ENCODE measurements around the gene EXOC3. TPM values are rescaled to one million over a fixed set of nuclear protein-coding genes. Genes with fewer than 3 reads are reported as not detected.

Gene EXOC3
- total RNA-seq, 3 donors from 2014 or later: 49.8 to 63.7 (median 53.3) TPM

DNA sequence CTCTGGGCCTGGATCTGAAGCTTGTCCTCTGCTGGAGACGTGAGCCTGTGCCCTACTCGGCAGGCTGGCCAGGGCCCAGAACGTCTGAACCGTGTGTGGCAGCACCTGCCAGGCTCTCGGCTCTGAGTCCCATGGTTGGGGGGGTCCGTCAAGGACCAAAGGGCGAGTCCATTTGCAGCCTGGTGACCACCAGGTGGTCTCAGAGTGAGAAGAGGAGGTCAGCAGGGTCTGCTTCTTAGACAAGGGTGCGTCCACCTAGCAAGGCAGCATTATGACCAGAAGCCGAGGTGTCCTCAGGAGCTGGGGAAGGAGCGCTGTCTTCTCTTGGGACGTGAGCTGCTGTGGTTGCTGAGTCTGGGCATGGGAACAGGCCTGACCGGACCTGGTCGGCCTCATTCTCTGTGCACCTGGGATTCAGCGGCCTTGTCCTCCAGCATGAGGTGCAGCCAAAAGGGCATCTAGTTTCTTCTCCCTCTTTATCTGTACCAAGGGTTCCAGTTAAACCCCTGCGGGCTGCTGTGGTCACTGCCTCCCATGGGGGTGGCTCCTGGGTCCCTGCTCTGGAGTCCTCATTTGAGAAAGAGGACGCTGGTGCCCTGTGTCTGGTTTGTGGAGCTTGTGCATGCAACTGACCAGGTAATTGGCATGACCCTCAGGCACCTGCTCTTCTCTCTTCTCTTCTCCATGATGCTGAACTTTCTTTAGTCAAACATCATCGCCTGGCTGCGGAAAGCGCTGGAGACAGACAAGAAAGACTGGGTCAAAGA is 14.4 kb downstream of the EXOC3 start:
- TF ChIP-seq POLR2A (IDR thresholded peaks at IDR 0.05): no peak
- TF ChIP-seq, protein P1, sequence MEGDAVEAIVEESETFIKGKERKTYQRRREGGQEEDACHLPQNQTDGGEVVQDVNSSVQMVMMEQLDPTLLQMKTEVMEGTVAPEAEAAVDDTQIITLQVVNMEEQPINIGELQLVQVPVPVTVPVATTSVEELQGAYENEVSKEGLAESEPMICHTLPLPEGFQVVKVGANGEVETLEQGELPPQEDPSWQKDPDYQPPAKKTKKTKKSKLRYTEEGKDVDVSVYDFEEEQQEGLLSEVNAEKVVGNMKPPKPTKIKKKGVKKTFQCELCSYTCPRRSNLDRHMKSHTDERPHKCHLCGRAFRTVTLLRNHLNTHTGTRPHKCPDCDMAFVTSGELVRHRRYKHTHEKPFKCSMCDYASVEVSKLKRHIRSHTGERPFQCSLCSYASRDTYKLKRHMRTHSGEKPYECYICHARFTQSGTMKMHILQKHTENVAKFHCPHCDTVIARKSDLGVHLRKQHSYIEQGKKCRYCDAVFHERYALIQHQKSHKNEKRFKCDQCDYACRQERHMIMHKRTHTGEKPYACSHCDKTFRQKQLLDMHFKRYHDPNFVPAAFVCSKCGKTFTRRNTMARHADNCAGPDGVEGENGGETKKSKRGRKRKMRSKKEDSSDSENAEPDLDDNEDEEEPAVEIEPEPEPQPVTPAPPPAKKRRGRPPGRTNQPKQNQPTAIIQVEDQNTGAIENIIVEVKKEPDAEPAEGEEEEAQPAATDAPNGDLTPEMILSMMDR (IDR thresholded peaks at IDR 0.05): no peak
- TF ChIP-seq POLR2AphosphoS5 (IDR thresholded peaks at IDR 0.05): no peak
- intact Hi-C loops (cut with DNase I; ENCODE audit: low total_unique reads): no loop called here
- Histone ChIP-seq H3K4me3 (no peak overlapping the region), H3K36me3 (no peaks in the 10 kb centered on the region), H3K9me3 (peaks cover 2 to 4% of the 10 kb centered on the region in 2 donors), H3K27ac (no peak overlapping the region), H3K27me3 (no peaks in the 10 kb centered on the region), H3K4me1 (no peaks in the 10 kb centered on the region)
- peak in 1 of 2 donors; percentile 45 for DNase-seq (ENCODE audit: low spot score in 2 of 2)

DNA sequence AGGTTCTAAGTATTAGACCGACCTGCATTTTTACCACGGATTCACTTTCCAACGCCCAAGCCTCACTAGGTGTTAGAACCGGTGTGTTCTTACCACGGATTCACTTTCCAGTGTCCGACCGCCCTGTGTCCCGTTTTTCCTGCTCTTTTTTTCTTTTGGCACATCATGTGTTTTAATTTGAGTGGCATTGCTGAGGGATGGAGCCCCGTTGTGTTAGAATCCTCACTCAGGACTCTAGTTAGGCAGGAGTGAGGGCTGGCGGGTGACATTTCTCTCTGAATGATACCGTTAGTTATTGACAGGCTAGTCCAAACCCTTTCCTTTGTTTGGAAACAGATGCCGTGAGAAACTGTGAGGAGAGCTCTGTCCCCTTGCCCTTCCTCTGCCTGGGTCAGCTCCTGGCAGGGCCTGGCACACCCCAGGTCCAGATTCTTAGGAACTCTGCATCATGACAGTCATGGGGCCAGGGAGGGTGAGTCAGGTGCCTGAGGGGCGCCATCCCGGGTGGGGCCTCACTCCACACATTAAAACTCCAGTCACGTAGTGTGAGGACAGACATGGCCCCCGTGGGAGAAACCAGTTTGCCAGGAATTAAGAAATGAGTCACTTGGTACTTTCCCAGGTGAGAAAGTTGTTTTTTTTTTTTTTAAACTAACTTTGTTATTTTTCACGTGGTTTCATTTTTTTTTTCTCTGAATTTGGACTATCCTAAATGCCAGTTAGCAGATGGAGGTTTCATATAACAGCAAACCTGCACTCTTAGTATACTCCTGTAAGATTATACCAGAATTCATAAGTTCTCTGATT is 15.8 kb downstream of the EXOC3 start:
- peak overlapping the region; percentile 68 to 69 for H3K27ac ChIP-seq
- TF ChIP-seq POLR2A (IDR thresholded peaks at IDR 0.05) (no peak), POLR2AphosphoS5 (IDR thresholded peaks at IDR 0.05) (no peak)
- TF ChIP-seq, protein P1 (IDR thresholded peaks at IDR 0.05): no peak
- intact Hi-C loops (cut with DNase I; ENCODE audit: low total_unique reads): no loop called here
- no peaks in the 10 kb centered on the region for H3K4me1 ChIP-seq
- H3K4me3 ChIP-seq: no peak overlapping the region
- no peaks in the 10 kb centered on the region for H3K9me3 ChIP-seq
- peak; percentile 49 to 51 for DNase-seq (ENCODE audit: low spot score in 2 of 2)
- no peaks in the 10 kb centered on the region for H3K36me3 ChIP-seq
- no peaks in the 10 kb centered on the region for H3K27me3 ChIP-seq

DNA sequence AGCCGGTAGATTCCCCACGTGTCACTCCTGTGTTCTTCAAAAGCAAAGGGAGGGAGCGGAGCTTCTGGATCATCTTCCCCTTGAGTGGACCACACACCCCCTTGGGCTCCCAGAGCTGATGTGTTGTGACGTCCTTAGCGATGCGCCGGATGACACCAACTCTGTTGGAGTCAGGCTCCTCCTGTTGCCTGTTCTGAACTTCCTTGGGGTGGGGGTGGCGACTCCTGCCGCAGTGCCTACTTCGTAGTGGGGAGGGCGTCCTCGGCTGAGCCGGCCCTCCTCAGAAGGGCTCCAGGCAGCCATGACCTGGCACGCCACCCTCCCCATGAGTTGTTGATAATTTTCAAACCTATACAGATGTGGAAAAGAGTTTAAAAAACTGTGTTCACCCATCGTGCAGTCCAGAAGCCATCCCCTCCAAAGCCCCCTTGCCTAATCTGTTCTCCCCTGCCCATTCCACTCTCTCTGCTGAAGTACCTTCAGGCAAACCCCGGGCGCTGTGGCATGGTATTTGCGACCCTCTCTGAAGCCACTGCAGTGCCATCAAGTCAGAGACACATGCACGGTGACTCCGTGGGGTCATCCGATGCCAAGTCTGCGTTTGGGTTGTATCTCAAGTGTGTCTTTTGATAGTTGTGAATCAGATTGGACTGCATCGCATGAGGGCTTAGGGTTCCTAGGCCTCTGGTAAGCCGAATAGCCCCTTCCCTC is 16.7 kb downstream of the EXOC3 start:
- no peaks in the 10 kb centered on the region for H3K27me3 ChIP-seq
- H3K9me3 ChIP-seq: no peaks in the 10 kb centered on the region
- H3K4me1 ChIP-seq: no peaks in the 10 kb centered on the region
- H3K4me3 ChIP-seq: no peak overlapping the region
- intact Hi-C loops (cut with DNase I; ENCODE audit: low total_unique reads): no loop called here
- DNase-seq (ENCODE audit: low spot score in 2 of 2): peak in 1 of 2 donors; percentile 48
- no peak overlapping the region for H3K27ac ChIP-seq
- TF ChIP-seq POLR2A (IDR thresholded peaks at IDR 0.05): no peak
- TF ChIP-seq, protein P1 (IDR thresholded peaks at IDR 0.05): no peak
- TF ChIP-seq POLR2AphosphoS5 (IDR thresholded peaks at IDR 0.05): no peak
- H3K36me3 ChIP-seq: no peaks in the 10 kb centered on the region

DNA sequence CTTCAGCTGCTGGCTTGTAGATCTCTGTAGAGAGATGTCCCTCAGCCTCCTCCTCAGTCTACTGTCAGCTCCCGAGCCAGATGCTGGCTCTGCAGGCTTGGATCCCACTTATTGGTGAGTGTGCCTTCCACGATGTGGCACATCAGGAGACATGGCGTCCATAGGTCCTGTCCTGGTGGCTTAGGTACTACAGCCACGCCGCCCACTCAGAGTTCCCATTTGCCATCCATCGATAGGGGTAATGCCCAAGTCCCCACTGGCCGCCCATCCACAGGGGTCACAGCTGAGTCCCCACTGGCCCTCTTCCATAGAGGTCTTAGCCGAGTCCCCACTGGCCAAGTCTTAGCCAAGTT is 17.3 kb downstream of the EXOC3 start:
- Histone ChIP-seq H3K4me1 (no peaks in the 10 kb centered on the region), H3K9me3 (no peaks in the 10 kb centered on the region), H3K27ac (no peak overlapping the region), H3K27me3 (no peaks in the 10 kb centered on the region), H3K36me3 (no peaks in the 10 kb centered on the region), H3K4me3 (no peak overlapping the region)
- TF ChIP-seq POLR2A (IDR thresholded peaks at IDR 0.05) (no peak), POLR2AphosphoS5 (IDR thresholded peaks at IDR 0.05) (no peak)
- TF ChIP-seq, protein P1 (IDR thresholded peaks at IDR 0.05): no peak
- intact Hi-C loops (cut with DNase I; ENCODE audit: low total_unique reads): no loop called here
- peak in 1 of 2 donors; percentile 28 for DNase-seq (ENCODE audit: low spot score in 2 of 2)

Measured in breast epithelium (tissue), 4 donors.